ENCODE results near the gene POLR1G. TPM values are rescaled to one million over a fixed set of nuclear protein-coding genes. Genes with fewer than 3 reads are reported as not detected.

POLR1G gene
- total and polyA plus RNA-seq, 2 donors (not counting 3 experiments of a cell fraction or from before 2014, with no cell fraction given), result 6.6 to 19.5 TPM

DNA sequence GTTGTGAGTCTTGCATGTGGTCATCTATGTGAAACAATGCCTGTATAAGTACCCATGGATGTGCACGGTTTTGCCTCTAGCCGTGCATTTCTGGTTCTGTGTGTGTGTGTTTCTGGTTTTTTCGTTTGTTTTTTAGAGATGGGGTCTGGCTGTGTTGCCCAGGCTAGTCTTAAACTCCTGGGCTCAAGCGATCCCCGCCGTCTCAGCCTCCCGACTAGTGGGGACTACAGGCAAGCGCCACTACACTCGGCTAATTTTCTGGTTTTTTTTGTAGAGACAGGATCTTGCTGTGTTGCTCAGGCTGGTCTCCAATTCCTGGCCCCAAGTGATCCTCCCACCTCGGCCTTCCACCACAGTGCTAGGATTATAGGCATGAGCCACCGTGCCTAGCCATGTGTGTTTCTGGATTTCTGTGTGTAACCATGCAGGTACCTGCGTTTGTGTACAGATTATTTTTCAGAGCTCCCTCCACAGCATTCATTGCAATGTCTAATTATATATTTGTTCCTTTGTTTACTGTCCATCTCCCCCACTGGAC is 45.5 kb downstream of the POLR1G start:
- dilution Hi-C loops (cut with MboI; ENCODE audit: extremely low pct_ligation_motif_present, low sequenced_read_pairs), result no loop called here
- no peak overlapping the region for H3K27ac ChIP-seq (ENCODE audit: insufficient read depth, low read depth, low read length)

More for the DNA sequence above, 45.5 kb downstream of the POLR1G start:
- Histone ChIP-seq H3K79me2 (ENCODE audit: control insufficient read depth, insufficient read depth, low read length) (no peaks in the 10 kb centered on the region), H3K9me1 (replicated peaks; ENCODE audit: control insufficient read depth, extremely low read depth, insufficient read depth, low read length) (no peaks in the 10 kb centered on the region), H4K20me1 (replicated peaks; ENCODE audit: control insufficient read depth, extremely low read depth, insufficient read depth, low read length) (no peaks in the 10 kb centered on the region), H3K9ac (replicated peaks; ENCODE audit: extremely low read depth, insufficient read depth, low read length) (no peak overlapping the region), H3K4me3 (replicated peaks in 1 of 3; ENCODE audit: insufficient read depth in 1 of 3, low read depth in 1 of 3, low read length in 3 of 3) (no peak overlapping the region), H3K36me3 (ENCODE audit: control insufficient read depth in 2 of 2, extremely low read depth in 1 of 2, insufficient read depth in 2 of 2, low read length in 2 of 2) (no peaks in the 10 kb centered on the region), H3K9me3 (replicated peaks; ENCODE audit: control insufficient read depth, insufficient read depth, low read length) (no peaks in the 10 kb centered on the region), H3K27me3 (ENCODE audit: control insufficient read depth in 2 of 2, insufficient read depth in 2 of 2, low read length in 2 of 2) (no peaks in the 10 kb centered on the region), H2AFZ (ENCODE audit: low read depth, low read length) (no peak overlapping the region), H3K4me2 (ENCODE audit: insufficient read depth, low read length) (no peak overlapping the region), H3K4me1 (ENCODE audit: control insufficient read depth, extremely low read depth, insufficient read depth, low read length) (peaks cover 32% of the 10 kb centered on the region)
- TF ChIP-seq JUN (IDR thresholded peaks at IDR 0.05; ENCODE audit: borderline replicate concordance, insufficient read depth, insufficient read length, low read depth) (no peak), POLR2AphosphoS5 (IDR thresholded peaks at IDR 0.05; ENCODE audit: insufficient read depth, low read depth, low read length) (no peak), MYC (IDR thresholded peaks at IDR 0.05; ENCODE audit: low read depth, low read length) (no peak), MAX (IDR thresholded peaks at IDR 0.05; ENCODE audit: insufficient read depth, insufficient read length) (no peak), GATA2 (IDR thresholded peaks at IDR 0.05; ENCODE audit: insufficient read depth, insufficient read length, low read depth, low read length) (no peak), POLR2A (IDR thresholded peaks at IDR 0.05; ENCODE audit: low read depth, low read length) (no peak), EZH2 (IDR thresholded peaks at IDR 0.05; ENCODE audit: borderline replicate concordance, low read depth, low read length, severe bottlenecking) (no peak), FOS (IDR thresholded peaks at IDR 0.05; ENCODE audit: borderline replicate concordance, insufficient read depth, low read length) (no peak), CTCF (IDR thresholded peaks at IDR 0.05; ENCODE audit: extremely low read depth in 1 of 2, insufficient read depth in 1 of 2, low read depth in 1 of 2, low read length in 2 of 2) (no peak)
- POLR2A ChIA-PET, result no interaction called here
- no TSS peak for BruUV-seq (replicated peaks)
- intact Hi-C loops (cut with micrococcal nuclease), result no loop called here
- FAIRE-seq (no peak), DNase-seq (ENCODE audit: low read depth, low spot score) (no peak)
- CTCF ChIA-PET, result interaction anchor here (1.1 to 7.3 kb wide), 3 partner anchors 13 to 33 kb away, joined by 5 to 58 read pairs (median 6); no protein-coding TSS in a partner anchor
